HepG2 (cell line): Measurements from ENCODE around the gene AGBL1. TPM values are rescaled to one million over a fixed set of nuclear protein-coding genes. Genes with fewer than 3 reads are reported as not detected.

ENCODE experiments used
- ATAC-seq: fragments of 200-7000 bp; cut with Tn5 transposase; 3 replicates; pipeline ENCODE4 v1.9.1; 2020; ENCODE audit warnings: mild to moderate bottlenecking, moderate library complexity
- BruUV-seq: library from RNA; stranded (reverse); fragments of 400-500 nt; replicated peaks from 2 replicates; lab custom pipeline; 2021; lab: Mats Ljungman, UMichigan
- CTCF ChIA-PET: fragments of 300-600 bp; formaldehyde crosslinking; extraction: SDS; loops from one replicate; lab custom pipeline; 2021; ENCODE audit warnings: low total read pairs, inconsistent platforms, low intra/inter-chr PET ratio; lab: Yijun Ruan, JAX
- POLR2A ChIA-PET: fragments of 350-600 bp; sonication (Branson Sonifier 250); formaldehyde crosslinking; loops from one replicate; lab custom pipeline; 2020; ENCODE audit warnings: antibody characterized with exemption, inconsistent platforms; lab: Yijun Ruan, JAX
- DNase-seq: peaks from one replicate; pipeline ENCODE4 v3.0.0-alpha.2; 2015; ENCODE audit warnings: low spot score
- FAIRE-seq: peaks from 3 replicates; lab custom pipeline; 2011; peaks lifted over from hg19 to GRCh38; lab: Jason Lieb, UNC
- H2AFZ ChIP-seq: one replicate; pipeline ENCODE4 v1.6.1; 2011; ENCODE audit warnings: low read length, inconsistent platforms
- H3K27ac ChIP-seq: fragments of 300-600 bp; 3 replicates; pipeline ENCODE4 v1.8.0; 2011; ENCODE audit warnings: mixed run types, mild to moderate bottlenecking, mixed read lengths, low read length, inconsistent platforms; ENCODE audit not compliant: insufficient read depth; ENCODE audit errors: extremely low read length
- H3K27me3 ChIP-seq, 2 experiments: fragments of 200-600 bp in 1 of 2; 2 replicates in 1 of 2; 3 replicates in 1 of 2; pipeline versions ENCODE4 v1.6.0 to v1.8.0; 2011; ENCODE audit warnings: low read length in 2 of 2, mild to moderate bottlenecking in 2 of 2, moderate library complexity in 2 of 2, inconsistent platforms in 1 of 2; ENCODE audit not compliant: insufficient read depth in 2 of 2, control insufficient read depth in 1 of 2
- H3K36me3 ChIP-seq, 2 experiments: fragments of 200-600 bp in 1 of 2; replicated peaks in 1 of 2; 2 replicates in 1 of 2; 3 replicates in 1 of 2; pipeline versions ENCODE4 v1.5.1 to v1.8.0; 2011; ENCODE audit warnings: low read length in 2 of 2, inconsistent platforms in 1 of 2; ENCODE audit not compliant: insufficient read depth in 2 of 2, control insufficient read depth in 1 of 2
- H3K4me1 ChIP-seq: 2 replicates; pipeline ENCODE4 v1.5.1; 2012; ENCODE audit warnings: low read length, inconsistent platforms; ENCODE audit not compliant: insufficient read depth
- H3K4me2 ChIP-seq: 2 replicates; pipeline ENCODE4 v1.6.0; 2011; ENCODE audit warnings: low read depth, low read length, inconsistent platforms
- H3K4me3 ChIP-seq, 3 experiments: fragments of 200-600 bp in 1 of 3; sonication (generic), shearing (Covaris generic) in 1 of 3; replicated peaks in 1 of 3; 2 replicates each; pipeline ENCODE4 v1.5.1; 2011 to 2016; ENCODE audit warnings: low read length in 3 of 3, inconsistent platforms in 2 of 3, low read depth in 2 of 3, mild to moderate bottlenecking in 2 of 3, control low read depth in 1 of 3, mixed read lengths in 1 of 3; ENCODE audit not compliant: insufficient read depth in 1 of 3
- H3K79me2 ChIP-seq: one replicate; pipeline ENCODE4 v1.6.1; 2011; ENCODE audit warnings: low read length, inconsistent platforms; ENCODE audit not compliant: insufficient read depth
- H3K9ac ChIP-seq: 2 replicates; pipeline ENCODE4 v1.6.0; 2011; ENCODE audit warnings: mild to moderate bottlenecking, low read depth, low read length, inconsistent platforms; ENCODE audit not compliant: insufficient read depth
- H3K9me3 ChIP-seq: 2 replicates; pipeline ENCODE4 v1.5.1; 2012; ENCODE audit warnings: mild to moderate bottlenecking, low read length
- H4K20me1 ChIP-seq: 2 replicates; pipeline ENCODE4 v1.6.0; 2011; ENCODE audit warnings: inconsistent platforms, mild to moderate bottlenecking, low read length, moderate library complexity; ENCODE audit not compliant: insufficient read depth
- CCDC6 ChIP-seq: sonication (generic); formaldehyde crosslinking; IDR thresholded peaks from 2 replicates; pipeline ENCODE4 v1.8.1; 2022; ENCODE audit warnings: mild to moderate bottlenecking, missing genetic modification reagents, moderate library complexity
- NR2F2 ChIP-seq: IDR thresholded peaks from 2 replicates; pipeline ENCODE4 v1.6.1; 2012; ENCODE audit warnings: low read depth, inconsistent platforms, borderline replicate concordance
- RFX3 ChIP-seq: IDR thresholded peaks from 2 replicates; pipeline ENCODE4 v1.6.1; 2016; ENCODE audit warnings: missing biosample characterization, missing genetic modification reagents
- RFXAP ChIP-seq: sonication (generic); formaldehyde crosslinking; IDR thresholded peaks from 2 replicates; pipeline ENCODE4 v1.4.0; 2020; ENCODE audit warnings: missing genetic modification reagents, borderline replicate concordance
- SMAD1 ChIP-seq: sonication (generic); formaldehyde crosslinking; IDR thresholded peaks from 2 replicates; pipeline ENCODE4 v1.4.0; 2020; ENCODE audit warnings: missing genetic modification reagents, low read depth, mild to moderate bottlenecking, borderline replicate concordance
- TRIM22 ChIP-seq: fragments of 450-650 bp; IDR thresholded peaks from 2 replicates; pipeline ENCODE4 v1.6.1; 2017
- ZBTB42 ChIP-seq: sonication (generic); formaldehyde crosslinking; IDR thresholded peaks from 2 replicates; pipeline ENCODE4 v1.5.0; 2020; ENCODE audit warnings: mild to moderate bottlenecking, missing genetic modification reagents
- ZNF33B ChIP-seq: sonication (generic); formaldehyde crosslinking; IDR thresholded peaks from 2 replicates; pipeline ENCODE4 v1.5.1; 2020; ENCODE audit warnings: mild to moderate bottlenecking, missing genetic modification reagents
- ZNF558 ChIP-seq: sonication (generic); formaldehyde crosslinking; IDR thresholded peaks from 2 replicates; pipeline ENCODE4 v1.9.0; 2022; ENCODE audit warnings: mild to moderate bottlenecking, missing genetic modification reagents, borderline replicate concordance
- ZNF563 ChIP-seq: sonication (generic); formaldehyde crosslinking; IDR thresholded peaks from 2 replicates; pipeline ENCODE4 v1.8.0; 2022; ENCODE audit warnings: mild to moderate bottlenecking, moderate library complexity, missing genetic modification reagents
- ZNF747 ChIP-seq: sonication (generic); formaldehyde crosslinking; IDR thresholded peaks from 2 replicates; pipeline ENCODE4 v1.8.1; 2023; ENCODE audit warnings: missing genetic modification reagents, mild to moderate bottlenecking, borderline replicate concordance
- WGBS: methylation state at CpG from one replicate; pipeline ENCODE4 v1.1.6; 2017; ENCODE audit warnings: low lambda C conversion rate; 5-methylcytosine and 5-hydroxymethylcytosine counted together
- in situ Hi-C: cut with HindIII; loops from 2 replicates; pipeline ENCODE4 v1.10.0; 2017; ENCODE audit warnings: low pct_unique_long_range_greater_than_20kb; ENCODE audit not compliant: extremely low pct_ligation_motif_present
- intact Hi-C: fragments of 100-400 bp; cut with micrococcal nuclease; formaldehyde crosslinking; loops from one replicate; pipeline ENCODE4 v1.10.0; 2022; ENCODE audit not compliant: unreplicated experiment
- polyA plus RNA-seq, 8 experiments: library from polyadenylated mRNA; depleted of rRNA in 3 of 8; stranded (reverse) in 7 of 8; unstranded in 1 of 8; fragments of >200 nt; fragmentation: Illumina TruSeq in 4 of 8; extraction: Trizol in 4 of 8; gene quantifications; 2 replicates each; pipeline versions ENCODE4 v1.2.1 to v1.2.3, GENCODE V29; 2011 to 2016; ENCODE audit warnings: low read depth in 4 of 8, missing spikeins in 1 of 8, mixed read lengths in 1 of 8; ENCODE audit not compliant: insufficient read depth in 1 of 8
- total RNA-seq, 5 experiments: library from RNA; depleted of rRNA; stranded (reverse); fragments of >200 nt; fragmentation: Illumina TruSeq; extraction: Trizol; gene quantifications; 2 replicates each; pipeline ENCODE4 v1.2.3, GENCODE V29; 2016; ENCODE audit warnings: low read depth in 1 of 5
- TF ChIP-seq, protein P1 (sequence below): sonication (generic); formaldehyde crosslinking; IDR thresholded peaks from 2 replicates; pipeline ENCODE4 v1.9.0; 2021; ENCODE audit warnings: mild to moderate bottlenecking, missing genetic modification reagents

The AGBL1 gene
- total and polyA plus RNA-seq, 2 of the 13 experiments (the other 11 are each of a cell fraction or from before 2014, with no cell fraction given), result 0.01 TPM; not detected in 1

DNA sequence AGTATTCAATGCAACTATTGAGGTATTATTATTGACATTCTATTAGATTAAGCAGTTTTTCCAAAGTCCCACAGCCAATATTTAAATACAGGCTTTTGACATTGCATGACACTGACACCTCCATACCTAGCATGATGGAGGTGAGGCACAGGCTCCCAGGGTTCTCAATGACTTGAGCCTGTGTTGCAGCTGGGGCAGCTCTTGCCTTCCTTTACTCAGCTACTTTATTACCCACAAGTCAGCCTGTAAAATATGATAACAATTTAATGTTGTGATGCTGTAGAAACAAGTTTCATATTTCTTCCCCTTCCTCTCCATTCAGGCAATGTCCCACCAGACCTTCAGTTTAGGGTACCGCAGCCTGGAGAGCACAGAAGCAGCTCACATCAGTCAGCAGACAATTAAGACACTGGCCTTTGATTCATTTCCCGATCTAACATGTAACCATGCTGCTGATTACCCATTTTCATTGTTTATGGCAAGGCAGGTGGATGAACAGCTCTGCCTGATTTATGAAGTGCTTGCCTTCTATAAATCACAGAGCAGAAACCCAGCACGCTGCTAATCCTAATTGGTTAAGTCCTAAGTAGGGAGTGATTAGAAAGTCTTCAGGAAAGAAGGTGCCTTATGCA is 826.1 kb downstream of the AGBL1 start:
- 2% methylated on average over 3 of the region's 3 CpGs for WGBS
- Histone ChIP-seq H3K27ac (no peak overlapping the region), H3K4me1 (no peaks in the 10 kb centered on the region), H3K27me3 (no peaks in the 10 kb centered on the region), H3K9ac (no peak overlapping the region), H4K20me1 (no peaks in the 10 kb centered on the region), H3K9me3 (peaks cover 39% of the 10 kb centered on the region), H3K4me2 (no peak overlapping the region), H2AFZ (no peak overlapping the region), H3K36me3 (no peaks in the 10 kb centered on the region), H3K4me3 (no peak overlapping the region), H3K79me2 (no peaks in the 10 kb centered on the region)
- no peak for FAIRE-seq
- TF ChIP-seq ZNF747 (CRISPR knock-in tag), result no peak
- TF ChIP-seq ZNF33B, result no peak
- no peak for TF ChIP-seq RFX3 (CRISPR knock-in tag)
- TF ChIP-seq SMAD1, result no peak
- TF ChIP-seq, protein P1, sequence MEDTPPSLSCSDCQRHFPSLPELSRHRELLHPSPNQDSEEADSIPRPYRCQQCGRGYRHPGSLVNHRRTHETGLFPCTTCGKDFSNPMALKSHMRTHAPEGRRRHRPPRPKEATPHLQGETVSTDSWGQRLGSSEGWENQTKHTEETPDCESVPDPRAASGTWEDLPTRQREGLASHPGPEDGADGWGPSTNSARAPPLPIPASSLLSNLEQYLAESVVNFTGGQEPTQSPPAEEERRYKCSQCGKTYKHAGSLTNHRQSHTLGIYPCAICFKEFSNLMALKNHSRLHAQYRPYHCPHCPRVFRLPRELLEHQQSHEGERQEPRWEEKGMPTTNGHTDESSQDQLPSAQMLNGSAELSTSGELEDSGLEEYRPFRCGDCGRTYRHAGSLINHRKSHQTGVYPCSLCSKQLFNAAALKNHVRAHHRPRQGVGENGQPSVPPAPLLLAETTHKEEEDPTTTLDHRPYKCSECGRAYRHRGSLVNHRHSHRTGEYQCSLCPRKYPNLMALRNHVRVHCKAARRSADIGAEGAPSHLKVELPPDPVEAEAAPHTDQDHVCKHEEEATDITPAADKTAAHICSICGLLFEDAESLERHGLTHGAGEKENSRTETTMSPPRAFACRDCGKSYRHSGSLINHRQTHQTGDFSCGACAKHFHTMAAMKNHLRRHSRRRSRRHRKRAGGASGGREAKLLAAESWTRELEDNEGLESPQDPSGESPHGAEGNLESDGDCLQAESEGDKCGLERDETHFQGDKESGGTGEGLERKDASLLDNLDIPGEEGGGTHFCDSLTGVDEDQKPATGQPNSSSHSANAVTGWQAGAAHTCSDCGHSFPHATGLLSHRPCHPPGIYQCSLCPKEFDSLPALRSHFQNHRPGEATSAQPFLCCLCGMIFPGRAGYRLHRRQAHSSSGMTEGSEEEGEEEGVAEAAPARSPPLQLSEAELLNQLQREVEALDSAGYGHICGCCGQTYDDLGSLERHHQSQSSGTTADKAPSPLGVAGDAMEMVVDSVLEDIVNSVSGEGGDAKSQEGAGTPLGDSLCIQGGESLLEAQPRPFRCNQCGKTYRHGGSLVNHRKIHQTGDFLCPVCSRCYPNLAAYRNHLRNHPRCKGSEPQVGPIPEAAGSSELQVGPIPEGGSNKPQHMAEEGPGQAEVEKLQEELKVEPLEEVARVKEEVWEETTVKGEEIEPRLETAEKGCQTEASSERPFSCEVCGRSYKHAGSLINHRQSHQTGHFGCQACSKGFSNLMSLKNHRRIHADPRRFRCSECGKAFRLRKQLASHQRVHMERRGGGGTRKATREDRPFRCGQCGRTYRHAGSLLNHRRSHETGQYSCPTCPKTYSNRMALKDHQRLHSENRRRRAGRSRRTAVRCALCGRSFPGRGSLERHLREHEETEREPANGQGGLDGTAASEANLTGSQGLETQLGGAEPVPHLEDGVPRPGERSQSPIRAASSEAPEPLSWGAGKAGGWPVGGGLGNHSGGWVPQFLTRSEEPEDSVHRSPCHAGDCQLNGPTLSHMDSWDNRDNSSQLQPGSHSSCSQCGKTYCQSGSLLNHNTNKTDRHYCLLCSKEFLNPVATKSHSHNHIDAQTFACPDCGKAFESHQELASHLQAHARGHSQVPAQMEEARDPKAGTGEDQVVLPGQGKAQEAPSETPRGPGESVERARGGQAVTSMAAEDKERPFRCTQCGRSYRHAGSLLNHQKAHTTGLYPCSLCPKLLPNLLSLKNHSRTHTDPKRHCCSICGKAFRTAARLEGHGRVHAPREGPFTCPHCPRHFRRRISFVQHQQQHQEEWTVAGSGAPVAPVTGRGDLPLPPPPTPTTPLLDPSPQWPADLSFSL (CRISPR knock-in tag), result no peak
- TF ChIP-seq NR2F2, result no peak
- TF ChIP-seq ZBTB42 (CRISPR knock-in tag), result no peak
- no peak for TF ChIP-seq RFXAP
- no peak for TF ChIP-seq TRIM22
- TF ChIP-seq ZNF558 (CRISPR knock-in tag), result no peak
- TF ChIP-seq ZNF563 (CRISPR knock-in tag), result no peak
- TF ChIP-seq CCDC6, result no peak
- POLR2A ChIA-PET, result no interaction called here
- BruUV-seq, result no TSS peak
- no peak for DNase-seq
- CTCF ChIA-PET, result no interaction called here
- intact Hi-C loops (no loop called here), in situ Hi-C loops (loop anchor here (25.0 kb wide), 1 partner anchor 1043 kb away; no protein-coding TSS in a partner anchor)
- ATAC-seq, result no peak
